Measurements from ENCODE around the gene NEUROG3. TPM values are rescaled to one million over a fixed set of nuclear protein-coding genes. Genes with fewer than 3 reads are reported as not detected.

NEUROG3 gene
- total and polyA plus RNA-seq, 2 donors (not counting 1 experiment from before 2014, with no cell fraction given), result not detected

GRCh38 chr10:69527961-69528360 is 45.3 kb downstream of the NEUROG3 start:
- Histone ChIP-seq H3K4me1 (ENCODE audit: control insufficient read depth, extremely low read depth, insufficient read depth, low read length) (no peaks in the 10 kb centered on the region), H3K4me2 (ENCODE audit: extremely low read depth, insufficient read depth, low read length) (no peak overlapping the region), H3K36me3 (ENCODE audit: control insufficient read depth, insufficient read depth, low read length) (no peaks in the 10 kb centered on the region), H3K4me3 (replicated peaks in 1 of 4; ENCODE audit: control extremely low read depth in 1 of 4, insufficient read depth in 1 of 4, low read depth in 3 of 4, low read length in 4 of 4) (no peak overlapping the region), H3K27ac (ENCODE audit: insufficient read depth, low read length) (no peak overlapping the region), H2AFZ (ENCODE audit: low read length) (no peak overlapping the region), H3K9me3 (ENCODE audit: control insufficient read depth, insufficient read depth, low read depth, low read length) (no peaks in the 10 kb centered on the region), H3K79me2 (ENCODE audit: control insufficient read depth, insufficient read depth, low read length) (no peaks in the 10 kb centered on the region), H3K27me3 (ENCODE audit: control insufficient read depth, insufficient read depth, low read length) (no peaks in the 10 kb centered on the region), H4K20me1 (ENCODE audit: control insufficient read depth, extremely low read depth, insufficient read depth, low read length) (no peaks in the 10 kb centered on the region), H3K9ac (ENCODE audit: insufficient read depth, low read length) (no peak overlapping the region)
- no peak for DNase-seq (ENCODE audit: low read depth in 2 of 2)
- TF ChIP-seq CTCF (conservative IDR thresholded peaks at IDR 0.05 in 1 of 2, IDR thresholded peaks at IDR 0.05 in 1 of 2; ENCODE audit: low read depth in 1 of 2, low read length in 2 of 2) (no peak), EZH2 (IDR thresholded peaks at IDR 0.05; ENCODE audit: low read length, missing control alignments) (no peak)

Other genes starting within 250 kb of the NEUROG3 start
- 0.17 and 0.26 TPM in 2 replicates for gene TACR2, start 156.5 kb downstream of the NEUROG3 start, total RNA-seq
- gene TACR2, start 156.5 kb downstream of the NEUROG3 start, polyA plus RNA-seq, result 0.10 and 0.15 TPM in 2 replicates
- 1.8 and 2.6 TPM in 2 replicates for gene TSPAN15, start 122.0 kb downstream of the NEUROG3 start, total RNA-seq
- gene TSPAN15, start 122.0 kb downstream of the NEUROG3 start, polyA plus RNA-seq, result 0.56 TPM in 1 of 2 replicates, not detected in the other
- 0.26 and 0.99 TPM in 2 replicates for gene FAM241B, start 56.8 kb upstream of the NEUROG3 start, total RNA-seq
- 0.55 and 0.61 TPM in 2 replicates for gene FAM241B, start 56.8 kb upstream of the NEUROG3 start, polyA plus RNA-seq
- gene COL13A1, start 228.5 kb upstream of the NEUROG3 start, total RNA-seq, result 6.4 and 7.4 TPM in 2 replicates
- gene COL13A1, start 228.5 kb upstream of the NEUROG3 start, polyA plus RNA-seq, result 5.7 and 10.7 TPM in 2 replicates

All from fibroblast of lung (primary cell).